Activated CD8-positive, alpha-beta T cell treated with anti-CD3 and anti-CD28 coated beads, Interleukin-2, amount 10 ng/mL, durations not matched to agents 7 days and 5 days (primary cell): ENCODE results near the gene EHHADH. TPM values are rescaled to one million over a fixed set of nuclear protein-coding genes. Genes with fewer than 3 reads are reported as not detected.
A peak's percentile ranks its signal among the peaks of the same experiment; 100 is the strongest.
"Not testable (repeated sequence)": the region's sequence is repeated elsewhere in the genome, so short reads cannot be mapped to it uniquely, and the experiment has no call there.

Experiments used
- ATAC-seq: fragments of 150-1000 bp; cut with Tn5 transposase; one replicate; pipeline ENCODE4 v1.10.0; 2021; ENCODE audit warnings: moderate library complexity
- CTCF ChIA-PET: fragments of 350-600 bp; sonication (Branson Sonifier 250); formaldehyde crosslinking; loops from one replicate; lab custom pipeline; 2021; ENCODE audit warnings: antibody characterized with exemption; lab: Charles Lee
- POLR2A ChIA-PET: fragments of 350-600 bp; sonication (Branson Sonifier 250); formaldehyde crosslinking; loops from one replicate; lab custom pipeline; 2021; ENCODE audit warnings: antibody characterized with exemption; lab: Charles Lee
- DNase-seq: peaks from one replicate; pipeline ENCODE4 v3.0.0-alpha.2; 2020
- H3K27ac Mint-ChIP-seq: one replicate; pipeline ENCODE4 v1.8.0; 2021; ENCODE audit warnings: mild to moderate bottlenecking, mixed read lengths
- H3K27me3 Mint-ChIP-seq: one replicate; pipeline ENCODE4 v1.8.0; 2021; ENCODE audit warnings: low read depth, mixed read lengths
- H3K36me3 Mint-ChIP-seq: one replicate; pipeline ENCODE4 v1.8.0; 2021; ENCODE audit warnings: low read depth, mixed read lengths
- H3K4me1 Mint-ChIP-seq: one replicate; pipeline ENCODE4 v1.8.0; 2021; ENCODE audit warnings: low read depth, mixed read lengths
- H3K4me3 Mint-ChIP-seq: one replicate; pipeline ENCODE4 v1.8.0; 2021; ENCODE audit warnings: mild to moderate bottlenecking, mixed read lengths
- H3K9me3 Mint-ChIP-seq: one replicate; pipeline ENCODE4 v1.8.0; 2022; ENCODE audit warnings: mixed read lengths; ENCODE audit not compliant: insufficient read depth
- total RNA-seq, 2 experiments: library from RNA; stranded (reverse); gene quantifications; one replicate each; pipeline ENCODE4 v1.2.3, GENCODE V29; 2021

The EHHADH gene
- total RNA-seq = 1 to 10 TPM; 4.8 to 4.9 TPM

DNA sequence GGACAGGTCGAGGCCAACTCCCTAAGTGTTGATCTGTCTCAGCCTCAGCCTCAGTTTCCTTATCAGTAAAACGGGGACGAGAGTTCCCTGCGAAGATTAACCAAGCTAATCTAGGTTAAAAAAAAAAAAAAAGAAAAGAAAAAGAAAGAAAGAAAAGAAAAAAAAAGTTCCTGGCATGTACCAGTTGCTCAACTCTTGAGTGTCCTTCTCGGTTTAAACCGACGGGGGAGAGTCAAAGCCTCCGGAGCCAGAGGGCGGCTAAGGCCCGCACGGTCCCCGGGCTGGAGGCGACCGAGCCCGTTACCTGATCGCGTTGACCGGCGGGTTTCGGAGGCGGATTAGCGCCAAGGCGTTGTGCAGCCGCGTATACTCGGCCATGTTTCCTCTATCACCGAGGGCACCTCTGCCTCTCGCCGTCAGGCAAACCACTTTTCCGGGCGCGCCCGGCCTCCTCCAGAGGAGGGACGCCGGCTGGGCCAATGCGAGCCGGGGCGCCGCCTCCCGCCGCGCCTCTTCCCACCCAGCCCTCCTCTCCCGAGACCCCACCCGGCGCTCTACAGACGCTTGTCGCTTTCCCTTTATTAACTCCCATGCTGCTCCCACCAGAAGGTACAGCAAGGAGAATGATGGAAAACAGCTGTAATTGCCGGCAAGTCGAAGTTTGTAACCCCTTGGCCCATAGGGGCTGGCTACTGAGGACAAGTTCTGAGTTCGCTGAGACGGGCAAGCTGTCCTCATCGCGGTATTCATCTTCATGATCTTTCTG lies at the start of gene EHHADH:
Gene EHHADH, minus strand, starts transcription at position 405 of the 766 bp plus-strand sequence. Its CDS starts 27 bp downstream, at position 378.
- H3K36me3 Mint-ChIP-seq = peaks cover 2% of the 10 kb centered on the region
- POLR2A ChIA-PET = no interaction called here
- ATAC-seq (peak; percentile 99), DNase-seq (peak; percentile 73)
- peak within 1 kb of the TSS; percentile 78 for H3K4me3 Mint-ChIP-seq
- peak within 1 kb of the TSS; percentile 74 for H3K27ac Mint-ChIP-seq
- H3K4me1 Mint-ChIP-seq = peaks cover 10% of the 10 kb centered on the region
- CTCF ChIA-PET = interaction anchor here (0.7 to 1.3 kb wide), 3 partner anchors 19 to 78 kb away, joined by 3 read pairs; no protein-coding TSS in a partner anchor
- no peaks in the 10 kb centered on the region for H3K27me3 Mint-ChIP-seq
- H3K9me3 Mint-ChIP-seq = peaks cover 15% of the 10 kb centered on the region

GRCh38 chr3:185299918-185300426 lies 46.1 kb upstream of the EHHADH start:
- H3K4me3 Mint-ChIP-seq, H3K9me3 Mint-ChIP-seq, H3K4me1 Mint-ChIP-seq, H3K36me3 Mint-ChIP-seq, H3K27ac Mint-ChIP-seq, DNase-seq, ATAC-seq, POLR2A ChIA-PET, H3K27me3 Mint-ChIP-seq: not testable (repeated sequence)
- CTCF ChIA-PET = interaction anchor here (2.1 kb wide), 1 partner anchor 8 kb away, joined by 6 read pairs; no protein-coding TSS in a partner anchor

GRCh38 chr3:185297867-185298266 lies 44.0 kb upstream of the EHHADH start:
- no peaks in the 10 kb centered on the region for H3K36me3 Mint-ChIP-seq
- H3K4me1 Mint-ChIP-seq = no peaks in the 10 kb centered on the region
- ATAC-seq = no peak
- CTCF ChIA-PET = interaction anchor here (1.5 kb wide), 1 partner anchor 10 kb away, joined by 4 read pairs; no protein-coding TSS in a partner anchor
- H3K9me3 Mint-ChIP-seq = no peaks in the 10 kb centered on the region
- no peak for DNase-seq
- no peak overlapping the region for H3K27ac Mint-ChIP-seq
- POLR2A ChIA-PET = no interaction called here
- no peaks in the 10 kb centered on the region for H3K27me3 Mint-ChIP-seq
- no peak overlapping the region for H3K4me3 Mint-ChIP-seq

DNA sequence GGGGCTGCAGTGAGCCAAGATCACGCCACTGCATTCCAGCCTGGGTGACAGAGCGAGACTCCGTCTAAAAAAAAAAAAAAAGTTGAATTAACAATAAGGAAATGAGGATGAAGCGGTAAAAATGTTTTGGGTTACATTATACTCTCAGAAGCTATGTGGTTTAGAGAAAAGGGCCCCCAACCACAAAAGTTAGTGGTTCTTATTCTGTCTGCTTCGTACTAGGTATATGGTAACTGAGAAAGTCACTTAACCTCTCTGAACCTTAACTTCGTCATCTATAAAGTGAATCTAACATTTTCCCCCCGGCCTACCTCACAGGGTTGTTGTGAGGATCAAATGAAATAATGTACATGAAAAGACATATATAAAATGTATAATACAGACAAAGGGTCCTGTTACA lies 38.4 kb upstream of the EHHADH start:
- peaks cover 2% of the 10 kb centered on the region for H3K36me3 Mint-ChIP-seq
- no peaks in the 10 kb centered on the region for H3K4me1 Mint-ChIP-seq
- no peak overlapping the region for H3K27ac Mint-ChIP-seq
- no peaks in the 10 kb centered on the region for H3K27me3 Mint-ChIP-seq
- CTCF ChIA-PET = no interaction called here
- H3K9me3 Mint-ChIP-seq = no peaks in the 10 kb centered on the region
- DNase-seq = no peak
- POLR2A ChIA-PET = no interaction called here
- H3K4me3 Mint-ChIP-seq = no peak overlapping the region
- ATAC-seq = no peak

DNA sequence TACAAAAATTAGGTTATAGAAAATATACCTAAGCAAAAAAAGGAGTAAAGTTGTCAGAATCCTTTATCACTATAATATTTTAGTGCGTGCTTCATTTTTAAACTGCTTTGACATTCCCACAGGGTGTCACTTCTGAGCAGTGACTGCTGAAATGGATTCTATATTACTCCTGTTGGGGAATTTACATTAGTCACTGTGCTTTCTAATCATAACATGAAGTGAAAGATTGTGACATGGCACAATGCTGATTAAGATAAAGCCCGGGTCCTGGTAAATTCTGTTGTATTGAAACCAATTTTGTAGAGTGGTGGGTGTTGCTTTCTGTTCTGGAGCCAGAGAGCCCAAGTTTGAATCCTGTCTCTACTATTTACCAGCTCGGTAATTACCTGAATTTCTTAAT lies 36.4 kb upstream of the EHHADH start:
- no peak for DNase-seq
- CTCF ChIA-PET = no interaction called here
- no peak overlapping the region for H3K4me3 Mint-ChIP-seq
- ATAC-seq = no peak
- H3K36me3 Mint-ChIP-seq = peaks cover 2% of the 10 kb centered on the region
- H3K9me3 Mint-ChIP-seq = no peaks in the 10 kb centered on the region
- no peak overlapping the region for H3K27ac Mint-ChIP-seq
- POLR2A ChIA-PET = no interaction called here
- no peaks in the 10 kb centered on the region for H3K27me3 Mint-ChIP-seq
- peaks cover 2% of the 10 kb centered on the region for H3K4me1 Mint-ChIP-seq

DNA sequence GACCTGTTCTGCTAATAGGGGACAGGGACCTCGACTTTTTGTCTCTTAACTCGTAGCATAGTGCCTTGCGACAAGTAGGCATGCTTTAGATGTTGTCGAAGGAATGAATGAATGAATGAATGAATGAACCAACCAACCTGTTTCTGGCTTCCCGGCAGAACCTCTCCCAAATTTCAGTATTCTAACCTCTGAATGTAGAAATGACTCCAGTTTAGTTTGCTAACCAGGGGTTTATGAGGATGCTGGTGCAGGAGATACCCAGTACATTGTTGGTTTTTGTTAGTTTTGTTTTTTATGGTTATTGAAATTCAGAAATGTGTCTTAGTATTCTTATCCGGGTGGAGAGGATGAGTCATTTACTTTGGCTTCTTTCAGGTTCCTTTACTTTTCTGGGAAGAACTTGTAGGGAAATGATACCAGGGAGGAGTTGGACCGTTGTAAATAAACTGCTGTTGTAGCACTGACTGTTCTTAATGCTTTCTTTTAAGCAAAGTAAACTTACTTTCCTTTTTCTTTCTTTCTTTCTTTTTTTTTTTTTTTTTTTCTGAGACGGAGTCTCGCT lies 29.6 kb upstream of the EHHADH start:
- ATAC-seq (no peak), DNase-seq (no peak)
- Mint-ChIP-seq H3K27me3 (no peaks in the 10 kb centered on the region), H3K36me3 (peaks cover 9% of the 10 kb centered on the region), H3K27ac (peak overlapping the region; percentile 94), H3K4me3 (peak overlapping the region; percentile 96), H3K4me1 (peaks cover 31% of the 10 kb centered on the region), H3K9me3 (no peaks in the 10 kb centered on the region)
- ChIA-PET POLR2A (no interaction called here), CTCF (no interaction called here)

DNA sequence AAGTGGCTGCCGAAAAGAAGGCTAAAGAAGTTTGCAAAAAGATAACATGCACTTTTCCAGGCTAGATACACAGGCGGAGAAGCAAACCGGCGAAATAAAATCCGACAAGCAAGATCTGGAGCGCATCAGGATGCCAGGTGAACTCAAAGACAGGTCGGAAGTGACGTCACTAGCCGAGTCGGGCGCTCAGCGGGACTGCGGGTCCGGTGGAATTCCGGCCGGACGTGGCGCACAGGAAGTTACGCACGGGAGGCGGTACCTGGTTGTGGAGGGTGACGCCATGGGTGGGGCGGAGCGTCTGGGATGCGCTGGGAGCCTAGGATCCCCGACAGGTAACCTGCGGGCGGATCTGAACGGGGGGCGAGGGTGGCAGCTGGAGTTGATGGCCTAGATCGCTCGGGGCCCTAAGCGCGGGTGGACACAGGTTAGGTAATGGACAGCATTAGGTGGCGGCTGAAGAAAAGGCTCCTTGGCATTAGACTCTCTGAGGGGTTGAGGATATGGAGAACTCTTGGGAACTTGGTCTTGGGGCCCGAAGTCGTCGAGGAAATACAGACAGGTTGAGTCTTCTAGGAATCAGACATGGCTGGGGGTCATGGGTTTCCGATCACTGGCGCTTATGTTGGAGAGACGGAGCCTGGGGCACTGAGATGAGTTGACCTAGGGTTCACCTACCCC lies 29.0 kb upstream of the EHHADH start:
- peak; percentile 99 for ATAC-seq
- no peaks in the 10 kb centered on the region for H3K27me3 Mint-ChIP-seq
- peak; percentile 96 for DNase-seq
- ChIA-PET CTCF (no interaction called here), POLR2A (no interaction called here)
- peaks cover 9% of the 10 kb centered on the region for H3K36me3 Mint-ChIP-seq
- H3K9me3 Mint-ChIP-seq = no peaks in the 10 kb centered on the region
- peak overlapping the region; percentile 96 for H3K4me3 Mint-ChIP-seq
- H3K4me1 Mint-ChIP-seq = peaks cover 31% of the 10 kb centered on the region
- H3K27ac Mint-ChIP-seq = peak overlapping the region; percentile 94

DNA sequence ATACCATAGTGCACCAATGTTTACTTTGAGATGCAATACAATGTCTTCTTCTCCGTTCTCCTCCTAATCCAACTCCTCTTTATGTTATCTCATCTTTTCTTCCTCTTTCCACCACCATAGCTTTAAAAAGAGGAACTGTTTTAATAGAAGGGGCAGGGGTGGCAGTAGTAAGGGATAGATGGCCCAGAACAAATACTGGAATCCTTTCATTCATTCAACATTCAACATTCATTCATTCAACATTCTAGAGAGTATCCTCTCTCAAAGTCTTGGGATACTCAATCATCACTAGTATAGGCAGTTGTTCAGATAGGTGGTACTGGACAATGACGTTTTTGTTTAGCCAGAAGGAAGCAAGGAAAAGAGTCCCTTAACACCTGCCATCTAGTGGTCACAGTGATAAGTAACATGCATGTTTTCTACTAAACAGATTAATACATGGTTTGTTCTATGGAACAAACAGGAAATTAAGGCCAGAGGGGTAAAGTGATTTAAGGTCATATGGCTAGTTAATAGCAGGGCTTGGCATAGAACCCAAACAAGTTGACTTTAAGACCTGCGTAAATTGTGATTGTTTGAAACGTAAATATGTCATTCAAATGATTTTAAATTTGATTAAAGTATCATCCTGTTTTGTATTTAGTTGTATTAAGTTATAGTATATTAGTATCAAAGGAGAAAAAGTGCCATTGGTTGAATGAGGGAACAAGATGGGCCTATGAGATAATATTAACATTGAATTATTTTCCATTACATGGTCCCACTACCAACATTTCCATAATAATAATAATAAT lies 26.9 kb upstream of the EHHADH start:
- no peaks in the 10 kb centered on the region for H3K9me3 Mint-ChIP-seq
- H3K4me3 Mint-ChIP-seq = no peak overlapping the region
- peaks cover 9% of the 10 kb centered on the region for H3K36me3 Mint-ChIP-seq
- ATAC-seq = no peak
- no peak overlapping the region for H3K27ac Mint-ChIP-seq
- CTCF ChIA-PET = interaction anchor here (0.7 kb wide), 1 partner anchor 27 kb away, joined by 3 read pairs; no protein-coding TSS in a partner anchor
- H3K27me3 Mint-ChIP-seq = peaks cover 8% of the 10 kb centered on the region
- DNase-seq = no peak
- H3K4me1 Mint-ChIP-seq = peaks cover 31% of the 10 kb centered on the region
- POLR2A ChIA-PET = no interaction called here

DNA sequence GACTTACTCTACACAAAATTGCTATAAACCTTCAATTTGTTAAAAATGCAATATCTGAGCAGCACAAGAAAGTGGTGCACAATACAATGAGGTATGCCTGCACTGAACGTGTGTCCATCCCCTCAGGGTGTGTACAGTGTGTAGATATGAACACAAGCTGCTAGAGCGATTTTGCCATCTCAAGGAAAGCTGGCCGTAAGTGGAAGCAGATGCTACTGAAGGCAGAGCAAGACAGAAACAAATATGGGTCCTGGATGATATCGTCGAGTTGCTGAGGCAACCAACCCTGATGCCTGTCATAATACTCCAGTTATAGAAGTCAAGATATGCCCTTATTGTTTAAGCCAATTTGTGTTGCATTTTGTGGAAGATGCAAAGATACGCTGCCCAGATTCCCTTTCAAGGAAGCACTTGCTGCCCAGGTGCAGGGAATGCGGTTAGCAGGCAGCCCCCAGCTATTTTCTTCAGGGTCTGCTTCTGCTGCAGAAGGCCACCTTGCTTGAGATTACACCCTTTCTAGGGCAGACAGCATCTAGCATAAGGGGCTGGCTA lies 25.8 kb upstream of the EHHADH start:
- H3K27ac Mint-ChIP-seq = no peak overlapping the region
- no peaks in the 10 kb centered on the region for H3K9me3 Mint-ChIP-seq
- peaks cover 24% of the 10 kb centered on the region for H3K4me1 Mint-ChIP-seq
- ChIA-PET CTCF (interaction anchor here (1.3 kb wide), 1 partner anchor 25 kb away, joined by 3 read pairs; no protein-coding TSS in a partner anchor), POLR2A (no interaction called here)
- H3K36me3 Mint-ChIP-seq = peaks cover 8% of the 10 kb centered on the region
- no peak for DNase-seq
- peaks cover 8% of the 10 kb centered on the region for H3K27me3 Mint-ChIP-seq
- no peak for ATAC-seq
- H3K4me3 Mint-ChIP-seq = no peak overlapping the region

GRCh38 chr3:185276415-185276814 lies 22.6 kb upstream of the EHHADH start:
- H3K36me3 Mint-ChIP-seq = no peaks in the 10 kb centered on the region
- H3K4me1 Mint-ChIP-seq = peaks cover 1% of the 10 kb centered on the region
- H3K4me3 Mint-ChIP-seq = no peak overlapping the region
- no peak for ATAC-seq
- ChIA-PET POLR2A (no interaction called here), CTCF (no interaction called here)
- DNase-seq = no peak
- peaks cover 14% of the 10 kb centered on the region for H3K27me3 Mint-ChIP-seq
- H3K27ac Mint-ChIP-seq = no peak overlapping the region
- no peaks in the 10 kb centered on the region for H3K9me3 Mint-ChIP-seq

GRCh38 chr3:185272033-185272432 lies 18.2 kb upstream of the EHHADH start:
- no peak for DNase-seq
- H3K4me3 Mint-ChIP-seq = no peak overlapping the region
- no peak overlapping the region for H3K27ac Mint-ChIP-seq
- ATAC-seq = no peak
- ChIA-PET CTCF (interaction anchor here (0.7 kb wide), 1 partner anchor 380 kb away, joined by 3 read pairs; no protein-coding TSS in a partner anchor), POLR2A (no interaction called here)
- no peaks in the 10 kb centered on the region for H3K9me3 Mint-ChIP-seq
- no peaks in the 10 kb centered on the region for H3K36me3 Mint-ChIP-seq
- peaks cover 14% of the 10 kb centered on the region for H3K27me3 Mint-ChIP-seq
- H3K4me1 Mint-ChIP-seq = no peaks in the 10 kb centered on the region
